Measurements from ENCODE around the gene DMD.

The DMD gene

DNA sequence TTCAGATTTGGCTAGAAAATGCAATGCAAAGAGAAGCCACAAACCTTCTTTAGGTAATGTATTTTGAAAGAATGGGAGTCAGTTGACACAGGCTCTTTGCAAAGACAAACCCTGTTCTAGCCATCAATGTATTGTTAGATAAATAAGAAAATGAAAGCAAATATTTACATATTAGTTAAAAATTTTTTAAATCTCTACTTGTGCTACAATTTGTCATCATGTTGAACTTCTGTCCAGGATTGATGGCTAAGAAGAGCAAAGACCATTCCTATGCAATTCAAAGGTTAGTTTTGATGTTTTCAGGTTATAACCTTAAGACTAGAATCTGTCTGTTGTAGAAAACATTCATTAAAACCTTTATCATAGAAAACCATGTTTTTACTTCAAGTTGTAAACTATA lies 1350.7 kb downstream of the DMD start:
- no peaks in the 10 kb centered on the region for H3K4me1 Mint-ChIP-seq
- H3K4me3 Mint-ChIP-seq: no peak overlapping the region
- DNase-seq: no peak
- CTCF ChIA-PET: no interaction called here
- H3K36me3 Mint-ChIP-seq: no peaks in the 10 kb centered on the region
- H3K27ac Mint-ChIP-seq: no peak overlapping the region
- no peaks in the 10 kb centered on the region for H3K9me3 Mint-ChIP-seq
- no peaks in the 10 kb centered on the region for H3K27me3 Mint-ChIP-seq

DNA sequence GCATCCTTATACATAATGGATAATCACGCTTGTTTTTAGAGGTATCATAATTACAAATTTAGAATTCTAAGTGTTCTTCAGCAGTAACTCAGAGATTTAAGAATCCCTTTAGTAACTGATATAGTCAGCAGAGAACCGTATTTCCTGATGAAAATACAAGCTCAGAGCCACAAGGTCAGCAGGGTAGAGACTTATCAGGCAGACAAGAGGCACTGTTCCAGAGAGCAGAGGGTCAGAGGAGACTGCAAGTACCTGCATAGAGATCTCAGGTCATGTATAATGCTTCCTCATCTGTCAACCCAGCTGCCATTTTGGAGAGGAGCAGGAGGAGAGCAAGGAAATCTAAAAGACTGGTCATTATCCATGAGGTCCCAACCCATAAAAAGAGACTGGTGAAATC lies 1352.4 kb downstream of the DMD start:
- Mint-ChIP-seq H3K4me3 (no peak overlapping the region), H3K9me3 (no peaks in the 10 kb centered on the region), H3K27ac (no peak overlapping the region), H3K36me3 (no peaks in the 10 kb centered on the region), H3K4me1 (no peaks in the 10 kb centered on the region), H3K27me3 (no peaks in the 10 kb centered on the region)
- DNase-seq: no peak
- CTCF ChIA-PET: no interaction called here

DNA sequence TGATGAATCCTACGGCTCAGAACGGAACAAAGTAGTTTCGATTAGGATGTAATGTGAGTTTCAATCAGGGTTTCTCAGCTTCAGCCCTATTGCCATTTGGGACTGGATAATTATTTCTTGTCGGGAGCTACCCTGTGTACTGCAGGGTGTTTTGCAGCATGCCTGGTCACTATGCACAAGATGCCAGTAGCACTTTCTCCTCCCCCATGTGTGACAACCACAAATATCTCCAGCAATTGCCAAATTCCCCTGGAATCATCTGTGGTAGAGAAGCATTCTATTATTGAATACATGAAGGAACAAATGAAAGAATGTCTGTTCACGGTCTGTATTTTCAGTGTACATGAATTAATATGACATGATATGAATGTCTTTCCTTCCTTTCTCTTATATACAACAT lies 1356.6 kb downstream of the DMD start:
- H3K4me3 Mint-ChIP-seq: no peak overlapping the region
- CTCF ChIA-PET: no interaction called here
- no peak overlapping the region for H3K27ac Mint-ChIP-seq
- H3K9me3 Mint-ChIP-seq: no peaks in the 10 kb centered on the region
- no peak for DNase-seq
- H3K36me3 Mint-ChIP-seq: no peaks in the 10 kb centered on the region
- no peaks in the 10 kb centered on the region for H3K4me1 Mint-ChIP-seq
- no peaks in the 10 kb centered on the region for H3K27me3 Mint-ChIP-seq

DNA sequence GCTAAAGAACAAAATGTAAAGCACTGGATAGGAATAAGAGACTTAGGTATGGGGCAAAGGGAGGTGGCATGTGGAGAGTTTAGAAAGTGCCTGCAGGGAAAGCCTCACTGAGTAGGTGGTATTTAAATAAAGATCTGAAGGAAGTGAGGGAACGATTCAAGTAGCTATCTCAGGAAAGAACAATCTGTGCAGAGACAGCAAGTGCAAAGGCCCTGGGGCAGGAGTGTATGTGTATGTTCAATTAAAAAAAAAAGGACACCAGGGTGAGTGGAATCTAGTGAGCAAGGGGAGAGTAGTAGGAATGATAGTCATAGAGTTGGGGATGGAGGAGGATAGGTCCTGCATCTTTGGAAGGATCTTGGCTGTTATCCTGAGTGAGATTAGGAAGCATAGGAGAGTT lies 1359.6 kb downstream of the DMD start:
- no peaks in the 10 kb centered on the region for H3K9me3 Mint-ChIP-seq
- DNase-seq: no peak
- CTCF ChIA-PET: no interaction called here
- H3K4me1 Mint-ChIP-seq: no peaks in the 10 kb centered on the region
- H3K4me3 Mint-ChIP-seq: no peak overlapping the region
- no peak overlapping the region for H3K27ac Mint-ChIP-seq
- no peaks in the 10 kb centered on the region for H3K36me3 Mint-ChIP-seq
- H3K27me3 Mint-ChIP-seq: no peaks in the 10 kb centered on the region

DNA sequence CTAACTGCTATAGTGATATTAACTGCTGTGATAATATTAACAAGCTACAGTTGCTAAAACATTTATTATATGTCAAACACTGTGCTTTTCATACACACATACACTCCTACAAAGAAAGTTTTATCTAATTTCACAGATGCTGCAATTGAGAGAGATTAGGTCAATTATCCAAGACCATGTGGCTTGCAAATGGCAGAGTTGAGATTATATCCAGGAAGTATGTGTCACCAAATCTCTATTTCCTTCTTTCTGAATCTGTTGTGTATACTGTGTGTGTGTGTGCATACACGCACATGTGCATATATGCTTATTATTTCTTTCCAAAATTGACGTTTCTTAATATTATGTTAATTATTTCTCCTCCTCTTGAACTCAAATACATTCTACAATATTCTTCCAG lies 1363.6 kb downstream of the DMD start:
- Mint-ChIP-seq H3K9me3 (no peaks in the 10 kb centered on the region), H3K27ac (no peak overlapping the region), H3K27me3 (no peaks in the 10 kb centered on the region), H3K4me3 (no peak overlapping the region), H3K36me3 (no peaks in the 10 kb centered on the region), H3K4me1 (no peaks in the 10 kb centered on the region)
- CTCF ChIA-PET: no interaction called here
- no peak for DNase-seq

DNA sequence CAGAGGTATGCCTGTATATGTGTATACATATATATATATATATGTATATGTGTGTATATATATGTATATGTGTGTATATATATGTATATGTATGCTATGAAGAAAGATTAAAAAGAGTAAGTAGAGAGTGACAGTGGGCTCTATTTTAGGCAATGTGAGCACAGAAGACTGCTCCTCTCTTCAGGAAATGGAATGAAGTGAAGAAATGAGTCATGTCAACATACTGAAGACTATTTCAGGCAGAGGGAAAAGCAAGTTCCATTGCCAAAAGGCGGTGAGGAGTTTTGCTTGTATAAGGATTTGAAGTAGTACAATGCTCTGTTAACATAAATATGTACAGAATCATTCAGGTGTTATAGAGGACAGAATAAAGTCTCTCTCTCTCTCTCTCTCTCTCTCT lies 1366.3 kb downstream of the DMD start:
- DNase-seq: no peak
- H3K27me3 Mint-ChIP-seq: no peaks in the 10 kb centered on the region
- H3K4me1 Mint-ChIP-seq: no peaks in the 10 kb centered on the region
- H3K4me3 Mint-ChIP-seq: no peak overlapping the region
- no peaks in the 10 kb centered on the region for H3K36me3 Mint-ChIP-seq
- H3K9me3 Mint-ChIP-seq: no peaks in the 10 kb centered on the region
- H3K27ac Mint-ChIP-seq: no peak overlapping the region
- CTCF ChIA-PET: interaction anchor here (0.6 kb wide), 1 partner anchor 765 kb away, joined by 3 read pairs; no protein-coding TSS in a partner anchor

DNA sequence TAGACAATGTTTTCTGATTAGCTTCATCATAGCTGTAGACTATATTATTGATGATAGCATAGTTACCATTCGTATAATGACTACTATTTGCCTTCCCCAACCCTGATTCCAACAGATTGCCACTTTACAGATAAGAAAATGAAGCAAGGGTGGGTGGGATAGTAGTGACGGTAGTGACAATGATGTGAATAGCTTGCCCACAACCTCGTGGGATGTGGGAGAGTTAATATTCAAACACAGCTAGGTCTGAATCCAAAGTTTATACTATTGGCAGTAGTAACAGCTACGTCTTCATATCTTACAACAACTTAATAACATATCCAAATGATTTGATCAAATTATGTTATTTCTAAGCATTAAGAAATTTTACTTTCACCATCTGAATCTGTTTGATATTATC lies 1372.7 kb downstream of the DMD start:
- Mint-ChIP-seq H3K9me3 (no peaks in the 10 kb centered on the region), H3K36me3 (no peaks in the 10 kb centered on the region), H3K27me3 (no peaks in the 10 kb centered on the region), H3K4me1 (no peaks in the 10 kb centered on the region), H3K27ac (no peak overlapping the region), H3K4me3 (no peak overlapping the region)
- CTCF ChIA-PET: no interaction called here
- no peak for DNase-seq

DNA sequence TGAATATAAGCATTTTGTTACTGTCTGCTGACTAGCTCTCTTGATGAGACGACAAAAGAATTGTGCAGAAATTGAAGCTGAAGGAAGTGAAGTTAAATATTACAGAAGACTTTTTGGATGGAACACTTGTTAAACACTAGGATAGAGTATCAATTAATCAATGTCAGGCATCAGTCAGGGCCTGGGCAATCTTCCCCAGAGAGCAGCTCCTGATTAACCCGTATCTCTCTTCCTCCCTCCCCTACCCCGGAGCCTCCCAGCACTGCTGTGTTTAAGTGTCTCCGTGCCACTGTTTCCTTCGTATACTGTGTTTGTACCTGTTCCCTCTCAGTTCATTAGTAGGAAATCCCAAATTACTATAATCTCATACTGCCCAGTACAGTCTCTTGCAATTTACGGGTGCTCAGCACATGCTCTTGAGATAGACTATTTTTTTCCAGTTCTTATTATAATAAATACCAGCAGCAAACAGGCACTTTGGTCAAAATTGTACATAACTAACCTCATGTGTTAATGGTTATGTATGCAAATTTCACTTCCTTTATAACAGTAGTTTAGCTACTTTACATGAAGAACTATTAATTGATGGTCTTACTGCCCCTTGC lies 1373.8 kb downstream of the DMD start:
- DNase-seq: no peak
- no peaks in the 10 kb centered on the region for H3K36me3 Mint-ChIP-seq
- no peak overlapping the region for H3K4me3 Mint-ChIP-seq
- no peak overlapping the region for H3K27ac Mint-ChIP-seq
- no peaks in the 10 kb centered on the region for H3K4me1 Mint-ChIP-seq
- H3K9me3 Mint-ChIP-seq: no peaks in the 10 kb centered on the region
- H3K27me3 Mint-ChIP-seq: no peaks in the 10 kb centered on the region
- CTCF ChIA-PET: no interaction called here

DNA sequence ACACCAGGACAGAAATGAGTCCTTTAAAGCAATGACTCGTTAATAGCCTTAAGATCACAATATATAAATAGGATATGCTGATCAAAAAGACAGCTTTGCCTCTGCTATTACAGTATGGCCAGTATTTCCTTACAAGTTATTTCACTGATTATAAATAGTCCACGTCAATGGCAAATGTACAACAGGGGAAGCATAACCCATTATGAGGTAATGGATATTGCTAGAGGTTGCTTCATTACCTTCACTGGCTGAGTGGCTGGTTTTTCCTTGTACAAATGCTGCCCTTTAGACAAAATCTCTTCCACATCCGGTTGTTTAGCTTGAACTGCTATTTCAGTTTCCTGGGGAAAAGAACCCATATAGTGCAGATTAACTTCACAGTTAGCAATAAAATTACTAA lies 1374.9 kb downstream of the DMD start:
- CTCF ChIA-PET: no interaction called here

DNA sequence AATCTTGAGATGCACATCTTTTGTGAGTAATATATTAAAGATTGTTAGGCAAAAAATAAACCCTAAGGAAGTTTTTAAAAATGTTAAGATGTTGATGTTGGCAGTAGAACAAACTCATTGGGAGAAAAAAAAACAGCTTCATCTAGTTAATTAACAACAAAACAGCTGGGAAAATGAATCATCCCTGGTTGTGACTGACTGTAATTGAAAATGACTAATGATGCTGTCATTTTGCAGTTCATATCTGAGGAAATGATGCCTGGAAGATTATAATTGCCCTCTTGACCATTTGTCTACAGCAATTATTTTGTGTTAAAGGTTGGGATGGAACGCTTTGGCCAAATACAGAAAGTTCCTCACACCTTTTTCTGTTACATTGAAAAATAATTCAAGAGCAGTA lies 1379.1 kb downstream of the DMD start:
- H3K27me3 Mint-ChIP-seq: no peaks in the 10 kb centered on the region

More for the DNA sequence above, 1374.9 kb downstream of the DMD start:
- Mint-ChIP-seq H3K36me3 (no peaks in the 10 kb centered on the region), H3K4me3 (no peak overlapping the region), H3K27ac (no peak overlapping the region), H3K9me3 (no peaks in the 10 kb centered on the region), H3K4me1 (no peaks in the 10 kb centered on the region), H3K27me3 (no peaks in the 10 kb centered on the region)
- no peak for DNase-seq

DNA sequence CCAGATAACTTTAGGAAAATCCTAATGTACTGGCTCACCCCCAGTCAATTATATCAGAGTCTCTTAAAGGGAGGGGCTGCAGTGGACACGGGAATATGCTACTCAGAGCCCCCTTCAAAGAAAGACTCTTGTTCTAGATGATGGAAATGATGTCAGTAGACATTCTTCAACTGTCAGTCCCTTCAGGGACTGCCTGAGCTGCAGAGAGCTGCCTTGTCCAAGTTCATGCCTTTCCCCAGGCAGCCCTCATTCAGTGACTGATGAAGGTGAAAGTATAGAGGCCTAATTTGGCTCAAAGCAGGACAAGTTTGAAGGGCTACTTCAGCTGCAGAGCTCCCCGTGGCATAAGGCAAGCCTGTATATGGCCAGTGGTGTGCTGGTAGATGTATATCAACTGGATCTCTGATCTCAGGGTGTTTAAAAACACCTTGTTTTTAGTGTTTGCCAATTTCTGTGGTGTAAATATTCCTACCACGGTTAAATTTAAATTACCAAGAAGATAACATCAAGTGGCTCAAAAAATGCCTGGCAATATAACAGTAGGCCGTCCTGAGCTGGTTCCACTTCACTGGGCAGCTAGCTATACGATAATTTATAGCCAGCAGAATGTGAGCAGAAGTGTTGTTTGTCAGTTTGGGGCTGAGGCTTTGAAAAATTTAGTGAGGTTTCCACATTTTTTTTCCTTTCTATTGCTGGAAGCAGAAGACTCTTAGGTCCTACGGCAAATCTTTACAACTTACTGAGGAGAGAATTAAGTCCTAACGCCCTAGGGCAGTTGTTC lies 1390.7 kb downstream of the DMD start:
- Mint-ChIP-seq H3K9me3 (peaks cover 3% of the 10 kb centered on the region), H3K4me1 (no peaks in the 10 kb centered on the region), H3K4me3 (no peak overlapping the region), H3K36me3 (no peaks in the 10 kb centered on the region), H3K27ac (no peak overlapping the region), H3K27me3 (no peaks in the 10 kb centered on the region)
- no peak for DNase-seq
- CTCF ChIA-PET: no interaction called here

More for the DNA sequence above, 1379.1 kb downstream of the DMD start:
- Mint-ChIP-seq H3K36me3 (no peaks in the 10 kb centered on the region), H3K27ac (no peak overlapping the region), H3K4me3 (no peak overlapping the region), H3K4me1 (no peaks in the 10 kb centered on the region), H3K9me3 (no peaks in the 10 kb centered on the region)
- DNase-seq: no peak
- CTCF ChIA-PET: no interaction called here

DNA sequence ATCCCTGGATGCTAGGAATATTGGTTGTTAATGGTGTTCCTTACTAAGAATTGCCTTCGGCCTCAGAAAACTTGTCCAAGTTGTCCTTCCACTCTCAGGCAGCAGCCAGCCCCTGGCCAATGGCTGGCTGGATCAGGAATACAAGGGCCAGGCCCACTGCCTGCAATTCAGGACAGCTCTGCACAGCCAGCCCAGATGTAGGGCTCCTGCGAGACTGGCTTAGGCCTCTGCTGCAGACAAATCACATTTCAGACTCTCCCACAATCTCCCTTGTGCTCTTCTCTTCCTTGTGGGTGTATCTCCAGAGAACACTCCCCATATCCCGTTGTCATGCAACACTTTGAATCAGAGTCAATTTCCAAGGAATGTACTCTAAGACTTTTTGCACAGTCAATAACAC lies 1391.9 kb downstream of the DMD start:
- Mint-ChIP-seq H3K27me3 (no peaks in the 10 kb centered on the region), H3K4me1 (no peaks in the 10 kb centered on the region), H3K36me3 (no peaks in the 10 kb centered on the region), H3K27ac (no peak overlapping the region), H3K9me3 (peaks cover 3% of the 10 kb centered on the region), H3K4me3 (no peak overlapping the region)
- CTCF ChIA-PET: no interaction called here
- DNase-seq: no peak

DNA sequence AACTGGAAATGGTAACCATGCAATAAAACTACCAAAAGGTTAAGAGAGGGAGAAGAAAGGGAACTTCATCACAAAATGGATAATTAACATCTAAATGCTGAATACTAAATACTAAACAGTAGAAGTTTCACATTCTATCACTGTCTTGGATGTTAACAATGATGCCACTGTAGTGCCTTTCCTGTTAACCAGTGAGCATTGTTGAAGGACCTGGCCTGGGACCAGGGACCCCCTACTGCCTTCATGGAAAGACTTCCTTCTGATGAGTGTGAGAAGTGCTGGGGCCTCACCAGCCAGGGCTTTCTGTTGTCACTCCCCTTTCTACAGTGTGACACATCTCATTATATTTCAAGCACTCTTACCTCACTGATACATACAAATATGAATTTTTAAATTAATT lies 1400.2 kb downstream of the DMD start:
- no peaks in the 10 kb centered on the region for H3K9me3 Mint-ChIP-seq
- CTCF ChIA-PET: no interaction called here
- no peaks in the 10 kb centered on the region for H3K27me3 Mint-ChIP-seq
- H3K4me3 Mint-ChIP-seq: no peak overlapping the region
- no peaks in the 10 kb centered on the region for H3K36me3 Mint-ChIP-seq
- H3K4me1 Mint-ChIP-seq: no peaks in the 10 kb centered on the region
- H3K27ac Mint-ChIP-seq: no peak overlapping the region
- DNase-seq: no peak

DNA sequence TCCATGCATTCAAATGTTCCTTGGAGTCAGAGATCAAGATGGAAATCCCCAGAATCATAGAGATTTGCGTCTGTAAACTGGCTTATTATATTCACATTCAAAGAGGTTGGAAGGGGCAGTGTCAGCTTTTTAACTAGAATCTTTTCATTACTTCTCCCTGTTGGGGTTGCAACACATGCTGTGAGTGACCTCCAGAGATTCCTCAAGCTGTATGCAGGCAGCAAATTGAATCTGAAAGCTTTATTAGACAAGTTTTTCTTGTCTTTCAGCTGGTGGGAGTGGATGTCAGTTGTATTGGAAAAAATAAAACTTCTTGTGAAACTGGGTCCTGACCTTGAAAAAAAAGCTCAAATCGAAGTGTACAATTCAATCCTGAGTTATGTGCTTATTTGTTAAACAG lies 1403.0 kb downstream of the DMD start:
- DNase-seq: no peak
- Mint-ChIP-seq H3K4me3 (no peak overlapping the region), H3K27ac (no peak overlapping the region), H3K4me1 (no peaks in the 10 kb centered on the region), H3K36me3 (no peaks in the 10 kb centered on the region), H3K27me3 (no peaks in the 10 kb centered on the region), H3K9me3 (no peaks in the 10 kb centered on the region)
- CTCF ChIA-PET: no interaction called here

DNA sequence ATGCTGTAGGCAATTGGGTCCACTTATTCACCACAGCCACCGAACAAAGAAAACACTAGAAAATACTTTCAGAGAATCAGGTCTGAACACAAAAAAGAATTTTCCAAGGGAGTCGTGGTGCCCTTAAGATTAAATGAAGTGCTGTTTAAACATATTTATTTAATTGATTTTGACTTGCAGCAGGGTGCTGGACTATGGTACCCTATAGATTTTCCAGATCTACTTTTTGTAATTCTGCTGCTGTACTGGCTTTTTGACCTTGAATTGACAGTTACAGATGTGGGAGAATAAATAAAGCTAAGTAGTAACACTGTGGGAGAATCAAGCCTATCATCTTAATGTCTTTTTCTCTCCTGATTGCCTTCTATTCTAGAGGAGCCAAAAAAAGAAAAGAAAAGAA lies 1404.2 kb downstream of the DMD start:
- Mint-ChIP-seq H3K4me1 (no peaks in the 10 kb centered on the region), H3K4me3 (no peak overlapping the region), H3K36me3 (no peaks in the 10 kb centered on the region), H3K27me3 (no peaks in the 10 kb centered on the region), H3K27ac (no peak overlapping the region), H3K9me3 (no peaks in the 10 kb centered on the region)
- CTCF ChIA-PET: no interaction called here
- no peak for DNase-seq

Data from activated naive CD4-positive, alpha-beta T cell treated with anti-CD3 and anti-CD28 coated beads, Interleukin-2, amount 10 ng/mL, durations not matched to agents 7 days and 5 days (primary cell).